HG03175 (cell line): ENCODE measurements around the gene IL9R.
"Not testable (repeated sequence)": the region's sequence is repeated elsewhere in the genome, so short reads cannot be mapped to it uniquely, and the experiment has no call there.

ENCODE experiments used
- ATAC-seq: cut with Tn5 transposase; IDR thresholded peaks from one replicate; pipeline ENCODE4 v1.9.1; 2021; ENCODE audit warnings: mild to moderate bottlenecking, moderate library complexity; ENCODE audit not compliant: unreplicated experiment

The IL9R gene

GRCh38 chrX:156028653-156029237 lies 31.2 kb downstream of the IL9R start:
- not testable (repeated sequence) for ATAC-seq

GRCh38 chrX:156029296-156029695 lies 31.8 kb downstream of the IL9R start:
- ATAC-seq: not testable (repeated sequence)

GRCh38 chrX:156029707-156030442 lies 32.4 kb downstream of the IL9R start:
- ATAC-seq: not testable (repeated sequence)

GRCh38 chrX:156030474-156030873 lies 33.0 kb downstream of the IL9R start:
- not testable (repeated sequence) for ATAC-seq
